ENCODE results near the gene CISTR. TPM values are rescaled to one million over a fixed set of nuclear protein-coding genes. Genes with fewer than 3 reads are reported as not detected.
A peak's percentile ranks its signal among the peaks of the same experiment; 100 is the strongest.

The CISTR gene
- total RNA-seq, 1 experiment from 2014 or later = not detected

DNA sequence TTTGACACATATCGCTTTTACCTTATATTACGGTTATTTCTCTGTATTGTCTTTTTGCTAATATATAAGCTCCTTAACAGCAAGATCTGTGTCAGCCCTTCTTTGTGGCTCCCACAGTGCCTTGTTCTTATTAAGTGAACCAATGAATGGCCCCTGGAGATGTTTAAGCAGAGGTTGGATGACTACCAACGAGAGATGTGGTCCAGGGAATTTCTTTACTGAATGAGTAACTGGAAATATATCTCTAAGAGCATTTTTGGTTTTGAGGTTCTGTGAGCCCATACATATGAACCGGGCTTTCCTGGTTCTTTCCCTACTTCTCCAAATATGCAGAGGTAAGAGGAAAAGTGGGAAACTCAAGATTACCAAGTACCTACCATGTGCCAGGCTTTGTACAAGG is 48.0 kb downstream of the CISTR start:
- no peaks in the 10 kb centered on the region for H3K36me3 ChIP-seq (replicated peaks; ENCODE audit: control insufficient read depth, insufficient read depth, low read length)
- DNase-seq = no peak
- H3K27me3 ChIP-seq (ENCODE audit: control insufficient read depth, insufficient read depth, low read length) = peaks cover 25% of the 10 kb centered on the region
- no peak overlapping the region for H3K4me3 ChIP-seq (ENCODE audit: insufficient read depth, low read depth, low read length)

DNA sequence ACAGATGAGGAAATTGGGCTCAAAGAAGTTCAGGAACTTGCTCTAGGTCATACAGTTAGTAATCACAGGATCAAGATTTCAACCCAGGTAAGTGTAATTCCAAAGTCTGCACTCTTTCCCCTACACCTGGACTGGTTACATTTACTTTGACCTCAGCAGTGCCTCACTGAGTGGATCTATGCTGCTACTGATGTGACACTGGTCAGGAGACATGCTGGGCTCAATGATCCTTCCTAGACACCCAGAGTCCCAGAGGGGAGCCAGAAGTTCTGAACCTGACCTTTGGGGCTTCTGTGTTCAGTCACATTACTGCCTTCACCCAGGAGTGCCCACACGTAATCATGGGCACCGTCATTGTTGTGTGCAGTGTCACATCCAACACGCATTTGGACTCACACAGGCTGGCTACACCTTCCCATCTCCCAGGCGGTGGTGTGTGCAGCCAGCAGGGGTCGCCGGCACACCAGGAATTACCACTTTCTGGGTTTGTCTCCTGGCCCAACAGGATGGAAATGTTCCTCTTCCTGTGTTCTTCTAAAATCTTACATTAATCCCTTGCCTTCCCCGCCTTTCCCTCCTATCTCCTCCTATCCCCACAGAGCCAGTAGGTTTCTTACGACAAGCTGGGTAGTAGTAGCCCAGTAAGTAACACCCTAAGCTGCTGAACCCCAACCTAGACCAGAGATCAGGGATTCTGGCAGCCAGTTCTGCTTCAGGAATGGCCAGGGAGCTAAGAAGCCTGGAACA is 50.1 kb downstream of the CISTR start:
- Histone ChIP-seq H3K36me3 (replicated peaks; ENCODE audit: control insufficient read depth, insufficient read depth, low read length) (no peaks in the 10 kb centered on the region), H3K4me3 (ENCODE audit: insufficient read depth, low read depth, low read length) (no peak overlapping the region), H3K27me3 (ENCODE audit: control insufficient read depth, insufficient read depth, low read length) (peaks cover 41% of the 10 kb centered on the region)
- peak; percentile 79 for DNase-seq

DNA sequence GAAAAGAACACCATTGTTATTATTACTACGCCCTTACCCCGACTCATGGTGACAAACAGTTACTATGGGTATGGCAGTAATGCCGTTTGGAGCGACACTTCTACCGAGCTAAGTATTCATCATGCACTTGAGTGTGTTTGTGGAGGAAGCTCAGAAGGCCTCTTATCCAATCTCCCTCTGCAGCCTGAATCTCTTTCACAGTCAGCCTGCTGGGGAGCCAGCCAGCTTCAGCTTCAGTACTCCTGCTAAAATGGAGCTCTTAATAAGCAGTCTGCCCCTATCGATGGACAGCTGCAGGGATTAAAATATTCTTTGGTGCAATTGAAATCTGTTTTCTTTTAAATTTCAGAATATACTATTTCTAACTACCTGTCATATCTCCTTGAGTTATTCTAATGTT is 51.2 kb downstream of the CISTR start:
- DNase-seq = no peak
- H3K36me3 ChIP-seq (replicated peaks; ENCODE audit: control insufficient read depth, insufficient read depth, low read length) = no peaks in the 10 kb centered on the region
- no peak overlapping the region for H3K4me3 ChIP-seq (ENCODE audit: insufficient read depth, low read depth, low read length)
- H3K27me3 ChIP-seq (ENCODE audit: control insufficient read depth, insufficient read depth, low read length) = peaks cover 50% of the 10 kb centered on the region

DNA sequence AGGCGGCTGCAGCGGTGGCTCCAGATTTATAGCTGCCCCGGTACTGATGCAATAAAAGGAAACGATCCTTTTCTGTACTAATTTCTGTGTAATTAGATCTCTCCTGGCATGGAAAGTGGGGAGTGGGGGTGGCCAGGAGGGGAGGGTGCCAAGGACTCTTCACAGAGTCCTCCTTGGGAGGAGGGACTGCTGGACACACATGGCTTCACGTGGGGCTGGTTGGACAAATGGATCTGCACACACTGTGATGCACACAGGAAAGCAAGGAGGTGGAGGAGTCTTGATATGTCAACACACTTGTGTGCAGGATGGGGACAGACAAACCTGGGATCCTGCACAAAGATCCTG is 52.1 kb downstream of the CISTR start:
- no peak overlapping the region for H3K4me3 ChIP-seq (ENCODE audit: insufficient read depth, low read depth, low read length)
- H3K36me3 ChIP-seq (replicated peaks; ENCODE audit: control insufficient read depth, insufficient read depth, low read length) = no peaks in the 10 kb centered on the region
- DNase-seq = no peak
- H3K27me3 ChIP-seq (ENCODE audit: control insufficient read depth, insufficient read depth, low read length) = peaks cover 59% of the 10 kb centered on the region

DNA sequence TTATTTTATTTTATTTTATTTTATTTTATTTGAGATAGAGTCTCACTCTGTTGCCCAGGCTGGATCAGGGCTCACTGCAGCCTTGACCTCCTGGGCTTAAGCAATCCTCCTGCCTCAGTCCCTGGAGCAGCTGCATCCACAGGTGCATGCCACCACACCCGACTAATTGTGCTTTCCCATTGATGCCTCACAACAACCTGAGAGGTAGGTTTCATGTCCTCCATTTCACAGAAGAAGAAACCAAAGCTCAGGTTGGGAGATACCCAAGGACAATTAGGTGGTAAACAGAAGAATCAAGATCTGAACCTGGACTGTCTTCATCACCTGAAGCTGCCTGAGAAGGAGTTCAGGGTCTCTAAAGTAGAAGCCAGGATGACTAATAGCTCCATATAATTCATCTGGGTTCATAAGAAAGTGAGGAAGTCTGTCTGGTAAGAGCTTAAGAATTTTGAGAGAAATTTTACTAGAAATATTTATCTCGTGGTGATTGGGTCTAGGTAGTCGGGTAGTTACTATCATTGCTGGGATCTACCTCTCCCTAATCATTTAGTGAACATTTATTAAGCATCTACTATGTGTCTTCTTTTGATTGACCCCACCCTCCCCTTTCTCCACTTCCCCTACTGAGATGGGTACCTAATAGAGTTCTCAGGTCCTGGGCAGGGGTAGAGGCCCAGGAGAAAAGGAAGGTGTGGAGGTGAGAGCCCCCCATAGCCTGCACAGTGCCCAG is 52.7 kb downstream of the CISTR start:
- H3K4me3 ChIP-seq (ENCODE audit: insufficient read depth, low read depth, low read length) = no peak overlapping the region
- peaks cover 63% of the 10 kb centered on the region for H3K27me3 ChIP-seq (ENCODE audit: control insufficient read depth, insufficient read depth, low read length)

DNA sequence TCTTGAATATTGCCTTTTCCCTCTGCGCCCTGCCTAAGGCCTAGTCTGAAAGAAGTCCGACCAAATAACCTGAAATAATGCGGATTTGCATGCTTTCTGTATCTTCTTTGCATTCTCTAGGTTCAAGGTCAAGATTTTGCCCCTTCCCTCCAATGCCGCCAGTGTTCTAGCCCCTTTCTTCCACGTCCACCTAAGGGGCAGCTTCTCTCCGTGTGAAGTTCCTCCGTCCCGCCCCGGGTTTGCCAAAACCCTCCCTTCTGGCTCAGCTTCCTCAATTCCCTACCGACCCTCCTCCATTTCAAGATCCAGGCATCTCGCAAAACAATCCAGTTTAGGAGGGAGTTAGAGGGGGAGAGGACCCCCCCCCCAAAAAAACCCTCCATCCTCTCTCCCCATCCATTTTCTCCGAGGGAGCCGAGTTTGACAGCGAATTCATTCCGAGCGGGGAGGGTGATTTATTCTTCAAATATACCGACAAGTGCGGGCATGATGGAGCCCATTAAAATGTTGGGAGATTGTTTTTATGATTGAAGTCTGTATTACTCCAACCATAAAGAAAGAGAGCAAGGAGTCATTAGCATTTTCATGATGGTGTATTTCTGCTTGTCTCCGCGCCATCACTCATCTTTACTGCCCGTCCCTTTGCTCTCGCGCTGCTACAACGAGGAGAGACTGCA is 55.0 kb downstream of the CISTR start:
- no peaks in the 10 kb centered on the region for H3K36me3 ChIP-seq (replicated peaks; ENCODE audit: control insufficient read depth, insufficient read depth, low read length)
- H3K4me3 ChIP-seq (ENCODE audit: insufficient read depth, low read depth, low read length) = peak overlapping the region; percentile 28
- peak; percentile 57 for DNase-seq
- H3K27me3 ChIP-seq (ENCODE audit: control insufficient read depth, insufficient read depth, low read length) = peaks cover 60% of the 10 kb centered on the region

More for the DNA sequence above, 52.7 kb downstream of the CISTR start:
- no peaks in the 10 kb centered on the region for H3K36me3 ChIP-seq (replicated peaks; ENCODE audit: control insufficient read depth, insufficient read depth, low read length)
- no peak for DNase-seq

Other genes starting within 250 kb of the CISTR start
- not detected in 2 replicates for gene NPFF, start 244.5 kb downstream of the CISTR start, total RNA-seq (2014; rRNA removed; shearing (Covaris generic))
- 7.1 and 9.8 TPM in 2 replicates for gene ATF7, start 125.6 kb downstream of the CISTR start, total RNA-seq (2014; rRNA removed; shearing (Covaris generic))
- 382 and 460 TPM in 2 replicates for gene ATP5MC2, start 75.9 kb downstream of the CISTR start, total RNA-seq (2014; rRNA removed; shearing (Covaris generic))
- gene CALCOCO1, start 24.5 kb downstream of the CISTR start, total RNA-seq (2014; rRNA removed; shearing (Covaris generic)) = 17.3 and 18.7 TPM in 2 replicates
- not detected in 2 replicates for gene HOXC13, start 186.9 kb upstream of the CISTR start, total RNA-seq (2014; rRNA removed; shearing (Covaris generic))
- not detected in 2 replicates for gene HOXC12, start 202.9 kb upstream of the CISTR start, total RNA-seq (2014; rRNA removed; shearing (Covaris generic))
- gene HOXC11, start 221.1 kb upstream of the CISTR start, total RNA-seq (2014; rRNA removed; shearing (Covaris generic)) = not detected in 2 replicates
- gene HOTAIR, start 223.0 kb upstream of the CISTR start, total RNA-seq (2014; rRNA removed; shearing (Covaris generic)) = not detected in 2 replicates
- not detected in 2 replicates for gene HOXC10, start 233.2 kb upstream of the CISTR start, total RNA-seq (2014; rRNA removed; shearing (Covaris generic))
- not detected in 2 replicates for gene HOXC9, start 248.2 kb upstream of the CISTR start, total RNA-seq (2014; rRNA removed; shearing (Covaris generic))